HEK293 (cell line): ENCODE data around the gene SCAMP3.

Source experiments
- BCL11A ChIP-seq: fragments of 450-650 bp; formaldehyde crosslinking; IDR thresholded peaks from 2 replicates; pipeline ENCODE4 v1.5.1; 2016; ENCODE audit warnings: low read depth, missing biosample characterization, missing genetic modification characterization
- BCL6B ChIP-seq: fragments of 450-650 bp; formaldehyde crosslinking; IDR thresholded peaks from 2 replicates; pipeline ENCODE4 v1.5.1; 2017; ENCODE audit warnings: missing biosample characterization, missing genetic modification characterization
- FEZF1 ChIP-seq: fragments of 450-650 bp; formaldehyde crosslinking; IDR thresholded peaks from 2 replicates; pipeline ENCODE4 v1.5.1; 2016; ENCODE audit warnings: missing biosample characterization, missing genetic modification characterization
- GLIS2 ChIP-seq: fragments of 450-650 bp; formaldehyde crosslinking; IDR thresholded peaks from 2 replicates; pipeline ENCODE4 v1.5.1; 2016; ENCODE audit warnings: missing biosample characterization, missing genetic modification characterization
- HOXD13 ChIP-seq: sonication (generic); formaldehyde crosslinking; IDR thresholded peaks from 2 replicates; pipeline ENCODE4 v1.8.0; 2022; ENCODE audit warnings: missing genetic modification reagents, borderline replicate concordance
- KLF7 ChIP-seq: fragments of 450-650 bp; formaldehyde crosslinking; IDR thresholded peaks from 2 replicates; pipeline ENCODE4 v1.5.1; 2016; ENCODE audit warnings: missing biosample characterization, missing genetic modification characterization, borderline replicate concordance
- PRDM1 ChIP-seq: fragments of 450-650 bp; formaldehyde crosslinking; IDR thresholded peaks from 2 replicates; pipeline ENCODE4; 2016; ENCODE audit warnings: missing biosample characterization, missing genetic modification characterization
- SCRT2 ChIP-seq: fragments of 450-650 bp; formaldehyde crosslinking; IDR thresholded peaks from 2 replicates; pipeline ENCODE4 v1.5.1; 2016; ENCODE audit warnings: missing biosample characterization, missing genetic modification characterization
- ZBTB44 ChIP-seq: fragments of 450-650 bp; IDR thresholded peaks from 2 replicates; pipeline ENCODE4 v1.5.1; 2018; ENCODE audit warnings: missing biosample characterization, mild to moderate bottlenecking, missing genetic modification characterization
- ZNF157 ChIP-seq: fragments of 450-650 bp; formaldehyde crosslinking; IDR thresholded peaks from 2 replicates; pipeline ENCODE4 v1.5.1; 2016; ENCODE audit warnings: missing biosample characterization, missing genetic modification characterization
- ZNF223 ChIP-seq: fragments of 450-650 bp; formaldehyde crosslinking; IDR thresholded peaks from 2 replicates; pipeline ENCODE4 v1.5.1; 2016; ENCODE audit warnings: missing biosample characterization, missing genetic modification characterization
- ZNF280D ChIP-seq: fragments of 450-650 bp; formaldehyde crosslinking; IDR thresholded peaks from 2 replicates; pipeline ENCODE4 v1.5.1; 2016; ENCODE audit warnings: missing biosample characterization, missing genetic modification characterization
- ZNF404 ChIP-seq: fragments of 450-650 bp; formaldehyde crosslinking; IDR thresholded peaks from 2 replicates; pipeline ENCODE4 v1.5.1; 2017; ENCODE audit warnings: missing biosample characterization, missing genetic modification characterization
- ZNF423 ChIP-seq: fragments of 450-650 bp; formaldehyde crosslinking; IDR thresholded peaks from 2 replicates; pipeline ENCODE4 v1.5.1; 2016; ENCODE audit warnings: missing biosample characterization, missing genetic modification characterization
- ZNF48 ChIP-seq: fragments of 450-650 bp; formaldehyde crosslinking; IDR thresholded peaks from 2 replicates; pipeline ENCODE4 v1.5.1; 2016; ENCODE audit warnings: missing biosample characterization, missing genetic modification characterization
- ZNF548 ChIP-seq: fragments of 450-650 bp; formaldehyde crosslinking; IDR thresholded peaks from 2 replicates; pipeline ENCODE4 v1.5.1; 2016; ENCODE audit warnings: missing biosample characterization, missing genetic modification characterization
- ZNF629 ChIP-seq: fragments of 450-650 bp; formaldehyde crosslinking; IDR thresholded peaks from 2 replicates; pipeline ENCODE4 v1.5.1; 2017; ENCODE audit warnings: missing biosample characterization, missing genetic modification characterization
- ZNF639 ChIP-seq: fragments of 450-650 bp; formaldehyde crosslinking; IDR thresholded peaks from 2 replicates; pipeline ENCODE4 v1.5.1; 2016; ENCODE audit warnings: missing biosample characterization, missing genetic modification characterization
- ZNF76 ChIP-seq: fragments of 450-650 bp; formaldehyde crosslinking; IDR thresholded peaks from 2 replicates; pipeline ENCODE4; 2016; ENCODE audit warnings: low read depth, missing biosample characterization, missing genetic modification characterization, borderline replicate concordance
- ZNF777 ChIP-seq: fragments of 450-650 bp; formaldehyde crosslinking; IDR thresholded peaks from 2 replicates; pipeline ENCODE4 v1.5.1; 2017; ENCODE audit warnings: missing biosample characterization, missing genetic modification characterization, borderline replicate concordance
- ZSCAN5A ChIP-seq: fragments of 450-650 bp; formaldehyde crosslinking; IDR thresholded peaks from 2 replicates; pipeline ENCODE4 v1.5.1; 2016; ENCODE audit warnings: missing biosample characterization, missing genetic modification characterization

SCAMP3 gene

GRCh38 chr1:155241069-155241679, 21.0 kb downstream of the SCAMP3 start (continued):
- no peak for TF ChIP-seq KLF7 (tag by site-specific recombination)
- TF ChIP-seq ZNF404 (tag by site-specific recombination), result no peak
- no peak for TF ChIP-seq ZSCAN5A (tag by site-specific recombination)
- no peak for TF ChIP-seq ZNF777
- TF ChIP-seq HOXD13 (CRISPR knock-in tag), result no peak
- no peak for TF ChIP-seq GLIS2
- no peak for TF ChIP-seq ZNF48 (tag by site-specific recombination)
- TF ChIP-seq ZNF157 (tag by site-specific recombination), result no peak
- TF ChIP-seq ZNF423 (tag by site-specific recombination), result no peak
- no peak for TF ChIP-seq BCL6B (tag by site-specific recombination)
- no peak for TF ChIP-seq PRDM1
- TF ChIP-seq SCRT2 (tag by site-specific recombination), result peak; percentile 31; the same call in 1 of the 2 replicates
- no peak for TF ChIP-seq BCL11A
- TF ChIP-seq ZNF280D (tag by site-specific recombination), result no peak
- no peak for TF ChIP-seq ZNF223
- TF ChIP-seq ZNF548, result no peak
- TF ChIP-seq ZNF639 (tag by site-specific recombination), result peak; percentile 60
- no peak for TF ChIP-seq ZBTB44 (tag by site-specific recombination)
- TF ChIP-seq ZNF76 (tag by site-specific recombination), result peak; percentile 66; the same call in 1 of the 2 replicates
- peak; percentile 66; the same call in 1 of the 2 replicates for TF ChIP-seq ZNF629
- no peak for TF ChIP-seq FEZF1 (tag by site-specific recombination)
- TF ChIP-seq, all 188 proteins: peak for 32
